ENCODE measurements around the gene PRDM16.
A peak's percentile ranks its signal among the peaks of the same experiment; 100 is the strongest.

Gene PRDM16

GRCh38 chr1:3310718-3311400, 241.9 kb downstream of the PRDM16 start:
- DNase-seq: no peak
- Mint-ChIP-seq H3K27ac (no peak overlapping the region), H3K27me3 (peaks cover 25% of the 10 kb centered on the region), H3K36me3 (peaks cover 2% of the 10 kb centered on the region), H3K4me1 (no peaks in the 10 kb centered on the region), H3K4me3 (no peak overlapping the region), H3K9me3 (peaks cover 7% of the 10 kb centered on the region)
- CTCF ChIA-PET: no interaction called here

- H3K9me3 Mint-ChIP-seq: peaks cover 12% of the 10 kb centered on the region
- H3K27me3 Mint-ChIP-seq: peaks cover 25% of the 10 kb centered on the region
- peaks cover 2% of the 10 kb centered on the region for H3K36me3 Mint-ChIP-seq
- peaks cover 2% of the 10 kb centered on the region for H3K4me1 Mint-ChIP-seq
- H3K27ac Mint-ChIP-seq: no peak overlapping the region
- H3K4me3 Mint-ChIP-seq: no peak overlapping the region
- no peak for DNase-seq
- CTCF ChIA-PET: no interaction called here
These were observed 242.7 kb downstream of the PRDM16 start for GRCh38 chr1:3311711-3312110.

GRCh38 chr1:3312310-3312897, 243.4 kb downstream of the PRDM16 start:
- DNase-seq: no peak
- H3K4me3 Mint-ChIP-seq: no peak overlapping the region
- CTCF ChIA-PET: no interaction called here

DNA sequence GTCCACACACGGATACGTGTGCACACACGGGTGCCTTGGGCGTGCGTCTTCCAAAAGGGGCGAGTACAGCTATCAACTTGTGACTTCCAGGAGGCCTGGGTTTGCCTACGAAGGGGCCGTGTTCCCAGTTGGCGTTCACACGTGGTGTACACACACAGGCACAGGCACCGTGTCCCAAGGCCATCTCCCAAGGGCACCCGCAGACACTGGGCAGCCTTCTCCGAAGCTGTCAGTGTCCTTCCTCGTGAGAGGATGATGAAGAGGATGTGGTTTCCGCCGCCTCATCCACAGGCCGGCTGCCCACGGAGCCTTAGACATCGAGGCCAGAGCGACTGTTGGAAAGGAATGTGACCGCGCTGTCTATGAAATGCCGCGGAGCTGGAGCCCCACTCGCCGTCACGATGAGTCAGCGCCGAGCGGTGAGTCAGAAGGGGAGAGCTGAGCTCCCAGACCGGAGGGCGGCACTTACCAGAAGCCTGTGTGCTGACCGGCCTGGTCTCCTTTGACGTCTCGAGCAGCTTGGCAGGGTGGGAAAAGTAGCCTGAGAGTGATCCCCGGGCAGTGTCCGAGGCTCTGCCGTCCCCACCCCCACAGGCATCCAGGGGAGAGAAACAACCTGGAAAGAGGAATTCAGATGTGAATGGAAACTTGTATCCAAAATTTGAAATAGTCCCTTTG, 244.0 kb downstream of the PRDM16 start:
- DNase-seq: peak; percentile 36
- peaks cover 25% of the 10 kb centered on the region for H3K27me3 Mint-ChIP-seq
- CTCF ChIA-PET: no interaction called here
- H3K36me3 Mint-ChIP-seq: peaks cover 2% of the 10 kb centered on the region
- no peak overlapping the region for H3K27ac Mint-ChIP-seq
- H3K9me3 Mint-ChIP-seq: peaks cover 17% of the 10 kb centered on the region
- peaks cover 2% of the 10 kb centered on the region for H3K4me1 Mint-ChIP-seq
- H3K4me3 Mint-ChIP-seq: no peak overlapping the region

More at GRCh38 chr1:3312310-3312897, 243.4 kb downstream of the PRDM16 start:
- Mint-ChIP-seq H3K4me1 (peaks cover 2% of the 10 kb centered on the region), H3K27me3 (peaks cover 25% of the 10 kb centered on the region), H3K36me3 (peaks cover 2% of the 10 kb centered on the region), H3K27ac (no peak overlapping the region), H3K9me3 (peaks cover 17% of the 10 kb centered on the region)

DNA sequence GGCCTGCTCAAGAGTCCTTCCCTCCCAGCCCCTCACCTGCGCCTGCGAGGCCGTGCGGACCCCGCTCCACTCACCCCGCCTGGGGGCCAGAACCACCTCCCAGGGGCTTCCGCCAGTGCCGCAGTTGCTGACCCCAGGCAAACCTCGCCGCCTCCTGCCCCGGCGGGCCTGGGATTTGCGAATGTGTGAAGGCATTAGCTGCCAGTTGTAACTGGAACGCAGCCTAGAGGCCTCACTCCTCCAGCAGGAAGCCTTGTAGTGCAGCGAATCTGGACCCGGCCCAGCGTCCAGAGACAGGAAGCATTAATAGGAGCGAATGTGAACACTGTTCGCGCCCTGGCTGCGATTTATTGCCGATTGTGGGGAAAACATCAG, 244.6 kb downstream of the PRDM16 start:
- H3K27me3 Mint-ChIP-seq: peaks cover 25% of the 10 kb centered on the region
- DNase-seq: no peak
- H3K4me1 Mint-ChIP-seq: peaks cover 2% of the 10 kb centered on the region
- no peak overlapping the region for H3K27ac Mint-ChIP-seq
- CTCF ChIA-PET: no interaction called here
- H3K36me3 Mint-ChIP-seq: peaks cover 2% of the 10 kb centered on the region
- H3K9me3 Mint-ChIP-seq: peaks cover 23% of the 10 kb centered on the region
- H3K4me3 Mint-ChIP-seq: no peak overlapping the region

GRCh38 chr1:3314491-3315381, 245.7 kb downstream of the PRDM16 start:
- no peak overlapping the region for H3K4me3 Mint-ChIP-seq
- peaks cover 2% of the 10 kb centered on the region for H3K4me1 Mint-ChIP-seq
- no peak for DNase-seq
- CTCF ChIA-PET: no interaction called here
- peaks cover 2% of the 10 kb centered on the region for H3K36me3 Mint-ChIP-seq
- peaks cover 25% of the 10 kb centered on the region for H3K27me3 Mint-ChIP-seq
- peak overlapping the region; percentile 11 for H3K27ac Mint-ChIP-seq
- H3K9me3 Mint-ChIP-seq: peaks cover 23% of the 10 kb centered on the region

DNA sequence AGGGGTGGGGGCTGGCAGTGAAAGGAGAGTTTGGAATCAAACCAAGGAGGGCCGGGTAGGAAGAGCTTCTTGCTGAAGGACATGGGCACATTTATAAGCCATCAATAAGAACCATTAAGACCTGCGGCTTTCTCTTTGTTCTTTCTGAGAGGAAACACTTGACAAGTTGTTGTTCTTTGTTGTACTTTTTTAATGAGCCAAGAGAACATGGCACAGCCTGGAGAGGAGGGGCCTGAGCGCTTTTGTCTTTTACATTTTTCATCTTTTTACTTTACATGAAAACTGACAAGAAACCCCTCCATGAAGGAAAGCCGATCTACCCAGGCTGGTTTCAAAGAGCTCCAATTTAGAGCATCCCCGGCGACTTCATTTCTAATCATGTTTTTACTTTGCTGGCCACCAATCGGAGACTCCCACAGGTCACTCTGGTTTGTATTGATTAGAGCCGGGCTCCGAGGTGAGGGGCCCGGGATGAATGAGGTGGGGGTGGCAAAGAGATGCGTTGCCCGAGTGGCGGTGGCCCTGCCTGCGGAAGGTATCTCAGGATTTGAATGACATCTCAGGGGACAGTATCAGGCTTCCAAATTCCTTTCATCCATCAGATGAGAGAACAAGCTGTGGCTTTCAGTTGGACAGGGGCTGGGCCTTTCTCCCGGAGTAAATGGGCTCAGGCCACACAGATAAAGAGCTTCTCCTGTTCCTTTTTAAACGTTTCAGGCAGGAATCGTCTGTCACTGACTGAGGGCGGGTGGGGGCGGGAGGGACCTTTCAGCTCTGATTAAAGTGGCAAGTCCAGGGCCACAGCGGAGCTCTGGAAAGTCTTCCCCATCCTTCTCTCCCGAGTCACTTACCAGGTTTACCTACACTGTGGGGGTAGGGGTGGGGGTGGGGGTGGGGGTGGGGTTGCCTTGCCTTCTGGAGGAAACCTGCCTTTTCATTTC, 246.7 kb downstream of the PRDM16 start:
- Mint-ChIP-seq H3K4me3 (no peak overlapping the region), H3K27me3 (peaks cover 24% of the 10 kb centered on the region), H3K4me1 (peaks cover 5% of the 10 kb centered on the region), H3K9me3 (peaks cover 26% of the 10 kb centered on the region), H3K36me3 (peaks cover 2% of the 10 kb centered on the region), H3K27ac (peak overlapping the region; percentile 11)
- DNase-seq: no peak
- CTCF ChIA-PET: no interaction called here

GRCh38 chr1:3316340-3316943, 247.4 kb downstream of the PRDM16 start:
- Mint-ChIP-seq H3K4me1 (peaks cover 5% of the 10 kb centered on the region), H3K4me3 (no peak overlapping the region), H3K27me3 (peaks cover 22% of the 10 kb centered on the region), H3K27ac (peak overlapping the region; percentile 88), H3K36me3 (peaks cover 2% of the 10 kb centered on the region), H3K9me3 (peaks cover 25% of the 10 kb centered on the region)
- CTCF ChIA-PET: no interaction called here
- DNase-seq: peak; percentile 23

DNA sequence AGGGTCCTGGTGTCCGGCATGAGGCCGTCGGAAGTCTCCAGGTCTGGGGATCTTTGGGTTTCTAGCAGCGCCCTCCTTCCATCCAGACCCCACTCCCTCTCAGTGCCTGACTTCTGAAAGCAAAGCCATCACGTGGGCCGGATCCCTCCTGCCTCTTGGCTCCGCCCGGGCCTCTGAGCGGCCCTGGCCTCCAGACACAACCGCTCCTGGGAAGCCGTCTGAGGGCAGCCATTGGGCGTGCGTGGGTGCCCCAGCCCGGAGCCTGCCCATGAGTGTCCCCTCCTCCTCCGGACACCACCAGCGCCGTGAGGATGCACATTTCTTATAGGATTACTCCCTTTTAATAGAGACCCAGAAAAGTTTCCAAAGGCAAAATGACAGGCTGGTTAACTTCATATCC, 248.5 kb downstream of the PRDM16 start:
- CTCF ChIA-PET: no interaction called here
- Mint-ChIP-seq H3K4me1 (peaks cover 5% of the 10 kb centered on the region), H3K4me3 (no peak overlapping the region), H3K27ac (no peak overlapping the region), H3K36me3 (peaks cover 2% of the 10 kb centered on the region), H3K9me3 (peaks cover 25% of the 10 kb centered on the region), H3K27me3 (peaks cover 21% of the 10 kb centered on the region)
- no peak for DNase-seq

DNA sequence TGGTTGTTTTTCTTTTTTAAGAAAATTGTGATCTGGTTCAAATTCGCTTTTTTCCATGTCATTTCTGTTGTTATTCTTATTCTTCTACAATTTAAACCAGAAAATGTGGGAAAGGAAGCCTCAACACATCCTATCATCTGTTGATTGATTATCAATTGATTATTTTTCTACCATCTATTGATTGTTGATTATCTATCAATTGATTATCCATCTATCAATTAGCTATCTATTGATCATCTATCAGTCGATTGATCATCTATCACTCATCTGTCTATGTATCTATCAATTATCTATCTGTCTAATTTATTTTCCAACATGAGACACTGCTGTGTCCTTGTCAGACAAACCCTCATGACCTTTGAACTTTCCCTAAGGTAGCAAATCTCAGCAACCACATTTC, 249.3 kb downstream of the PRDM16 start:
- Mint-ChIP-seq H3K4me1 (peaks cover 5% of the 10 kb centered on the region), H3K27me3 (peaks cover 20% of the 10 kb centered on the region), H3K36me3 (peaks cover 2% of the 10 kb centered on the region), H3K4me3 (no peak overlapping the region), H3K27ac (no peak overlapping the region), H3K9me3 (peaks cover 25% of the 10 kb centered on the region)
- DNase-seq: no peak
- CTCF ChIA-PET: no interaction called here

DNA sequence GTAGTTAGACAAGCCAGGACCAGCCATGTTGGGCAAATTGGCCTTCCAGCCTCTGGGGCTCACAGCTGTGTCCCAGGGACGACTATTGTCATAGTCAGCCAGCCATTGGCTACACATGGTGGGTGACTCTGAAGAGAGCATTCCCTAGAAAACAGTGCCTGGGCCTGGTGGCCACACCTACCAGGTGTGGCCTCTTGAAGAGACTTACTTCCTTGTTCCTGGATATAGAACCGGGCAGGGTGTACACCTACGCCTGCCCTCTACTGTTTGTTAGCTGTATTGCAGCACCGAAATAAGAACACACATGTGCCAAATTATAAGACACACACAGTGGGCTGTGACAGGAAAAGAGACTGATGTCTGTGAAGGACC, 250.9 kb downstream of the PRDM16 start:
- Mint-ChIP-seq H3K27me3 (peaks cover 12% of the 10 kb centered on the region), H3K36me3 (no peaks in the 10 kb centered on the region), H3K4me1 (peaks cover 5% of the 10 kb centered on the region), H3K27ac (no peak overlapping the region), H3K9me3 (peaks cover 20% of the 10 kb centered on the region), H3K4me3 (no peak overlapping the region)
- CTCF ChIA-PET: interaction anchor here (0.8 to 1.2 kb wide), 2 partner anchors 21 to 307 kb away, joined by 3 to 4 read pairs; no protein-coding TSS in a partner anchor
- DNase-seq: peak; percentile 49

- CTCF ChIA-PET: interaction anchor here (1.2 kb wide), 1 partner anchor 308 kb away, joined by 4 read pairs; no protein-coding TSS in a partner anchor
- Mint-ChIP-seq H3K27ac (no peak overlapping the region), H3K36me3 (no peaks in the 10 kb centered on the region), H3K9me3 (peaks cover 20% of the 10 kb centered on the region), H3K4me1 (peaks cover 5% of the 10 kb centered on the region), H3K27me3 (peaks cover 12% of the 10 kb centered on the region), H3K4me3 (no peak overlapping the region)
- no peak for DNase-seq
These were observed 251.5 kb downstream of the PRDM16 start for GRCh38 chr1:3320246-3321152.

Data from activated naive CD4-positive, alpha-beta T cell treated with anti-CD3 and anti-CD28 coated beads, Interleukin-2, amount 10 ng/mL, durations not matched to agents 7 days and 5 days (primary cell).